SJSA1 (cell line): ENCODE measurements around the gene CCDC73. TPM values are rescaled to one million over a fixed set of nuclear protein-coding genes. Genes with fewer than 3 reads are reported as not detected.
"Not testable (repeated sequence)": the region's sequence is repeated elsewhere in the genome, so short reads cannot be mapped to it uniquely, and the experiment has no call there.

ENCODE experiments used
- DNase-seq, 2 experiments: peaks; one replicate each; pipeline ENCODE4 v3.0.0-alpha.2; 2015 to 2020; ENCODE audit warnings: low spot score in 2 of 2, low read depth in 1 of 2
- H3K27ac ChIP-seq: fragments of 250-450 bp; sonication (Bioruptor Pico); 2 replicates; pipeline ENCODE4 v1.5.1; 2020; ENCODE audit warnings: mild to moderate bottlenecking, moderate library complexity
- H3K27me3 ChIP-seq: fragments of 250-450 bp; sonication (Bioruptor Pico); replicated peaks from 2 replicates; pipeline ENCODE4 v1.5.1; 2020; ENCODE audit warnings: mild to moderate bottlenecking, moderate library complexity
- H3K36me3 ChIP-seq: fragments of 250-450 bp; sonication (Bioruptor Pico); 2 replicates; pipeline ENCODE4 v1.5.1; 2020; ENCODE audit warnings: mild to moderate bottlenecking
- H3K4me1 ChIP-seq: fragments of 250-450 bp; sonication (Bioruptor Pico); replicated peaks from 2 replicates; pipeline ENCODE4 v1.6.1; 2021; ENCODE audit warnings: mild to moderate bottlenecking
- H3K4me3 ChIP-seq: fragments of 250-450 bp; sonication (Bioruptor Pico); 2 replicates; pipeline ENCODE4 v1.5.1; 2020; ENCODE audit warnings: mild to moderate bottlenecking
- H3K9me3 ChIP-seq: fragments of 250-450 bp; sonication (Bioruptor Pico); replicated peaks from 2 replicates; pipeline ENCODE4 v1.5.1; 2020; ENCODE audit warnings: mild to moderate bottlenecking
- total RNA-seq: library from RNA; depleted of rRNA; stranded (reverse); fragments of >200 nt; shearing (Covaris generic); gene quantifications from 2 replicates; pipeline ENCODE4 v1.2.3, GENCODE V29; 2014

Gene CCDC73
- total RNA-seq, 1 experiment from 2014 or later = not detected

DNA sequence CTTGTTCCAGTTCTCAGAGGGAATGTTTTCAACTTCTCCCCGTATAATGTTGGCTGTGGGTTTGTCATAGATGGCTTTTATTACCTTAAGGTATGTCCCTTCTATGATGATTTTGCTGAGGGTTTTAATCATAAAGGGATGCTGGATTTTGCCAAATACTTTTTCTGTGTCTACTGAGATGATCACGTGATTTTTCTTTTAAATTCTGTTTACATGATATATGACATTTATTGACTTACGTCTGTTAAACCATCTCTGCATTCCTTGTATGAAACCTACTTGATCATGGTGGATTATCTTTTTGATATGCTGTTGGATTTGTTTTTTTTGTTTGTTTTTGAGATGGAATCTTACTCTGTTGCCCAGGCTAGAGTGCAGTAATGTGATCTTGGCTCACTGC is 85.5 kb downstream of the CCDC73 start:
- H3K9me3 ChIP-seq, H3K27ac ChIP-seq, DNase-seq, H3K4me3 ChIP-seq, H3K36me3 ChIP-seq, H3K27me3 ChIP-seq, H3K4me1 ChIP-seq: not testable (repeated sequence)

DNA sequence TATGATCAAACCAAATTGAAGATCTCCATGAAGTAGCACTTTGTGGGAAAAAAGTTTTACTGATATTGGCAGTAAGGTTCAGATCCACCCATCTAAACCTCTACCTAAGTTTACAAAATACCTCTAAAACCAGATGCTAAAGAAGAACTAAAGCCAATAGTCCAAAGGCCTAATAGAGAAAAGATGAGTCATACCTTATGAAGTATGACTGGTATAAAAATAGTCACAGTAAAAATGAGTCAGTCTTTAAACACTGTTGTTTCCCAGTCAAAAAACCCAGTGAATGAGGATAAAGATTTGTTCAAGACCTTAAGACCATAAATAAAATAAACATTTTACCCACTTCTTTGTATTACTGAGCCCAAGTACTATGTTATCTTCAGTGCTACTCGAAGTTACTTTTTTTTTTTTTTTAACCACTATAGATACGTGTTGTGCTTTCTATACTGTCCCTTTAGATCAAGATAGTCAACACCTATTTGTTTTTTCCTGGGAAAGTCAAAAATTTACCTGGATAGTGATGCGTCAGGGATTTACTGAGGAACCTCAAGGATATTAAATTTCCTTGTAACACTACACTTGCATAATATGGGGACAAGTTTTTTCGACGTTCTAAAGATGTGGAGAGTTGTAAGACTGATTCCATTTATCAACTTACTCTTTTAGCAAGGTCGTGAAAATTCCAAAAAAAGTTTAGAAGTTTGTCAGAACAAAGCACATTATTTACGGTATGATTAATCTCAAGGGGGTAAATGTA is 87.3 kb downstream of the CCDC73 start:
- H3K27ac ChIP-seq = no peak overlapping the region
- H3K9me3 ChIP-seq = no peaks in the 10 kb centered on the region
- H3K27me3 ChIP-seq = no peaks in the 10 kb centered on the region; the same call in 1 of the 2 replicates
- DNase-seq = peak in 1 of 2 experiments; percentile 54
- no peak overlapping the region for H3K4me3 ChIP-seq
- no peaks in the 10 kb centered on the region for H3K36me3 ChIP-seq
- peaks cover 8% of the 10 kb centered on the region for H3K4me1 ChIP-seq

DNA sequence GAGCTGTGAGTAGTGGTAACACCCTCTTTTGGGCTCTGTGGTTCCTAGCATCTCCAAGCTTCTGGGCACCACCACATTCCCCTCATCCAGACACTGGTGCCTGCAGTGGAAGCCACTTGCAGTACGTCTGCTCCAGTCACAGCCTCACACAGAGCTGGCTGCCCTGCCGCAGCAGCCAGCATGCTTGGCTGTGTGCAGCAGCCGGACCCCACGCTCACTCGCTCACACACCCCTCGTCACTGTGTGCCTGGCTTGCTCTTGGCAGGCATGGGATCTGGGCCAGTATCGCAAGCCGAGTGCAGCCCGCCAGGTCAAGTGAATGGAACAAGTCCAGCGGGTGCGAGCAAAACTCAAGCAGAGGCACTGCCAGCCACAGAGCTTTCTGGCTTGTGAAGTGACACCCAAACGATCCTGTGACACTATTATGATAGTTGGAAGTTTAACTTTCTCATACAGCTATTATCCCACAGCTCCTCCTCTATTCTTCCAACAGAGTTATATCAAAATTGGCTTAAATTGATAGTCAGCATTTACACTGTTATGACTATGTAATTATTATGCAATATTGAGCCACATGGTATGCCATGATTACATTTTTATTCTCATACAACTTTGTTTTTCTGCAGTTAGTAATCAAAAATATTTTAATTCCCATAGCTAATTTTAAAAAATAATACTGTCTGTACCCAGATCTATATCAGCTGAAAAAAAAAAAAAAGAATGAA is 89.0 kb downstream of the CCDC73 start:
- H3K9me3 ChIP-seq = no peaks in the 10 kb centered on the region
- H3K27me3 ChIP-seq = no peaks in the 10 kb centered on the region
- H3K36me3 ChIP-seq = no peaks in the 10 kb centered on the region
- no peak for DNase-seq
- peaks cover 8% of the 10 kb centered on the region for H3K4me1 ChIP-seq
- H3K4me3 ChIP-seq = no peak overlapping the region
- H3K27ac ChIP-seq = no peak overlapping the region

DNA sequence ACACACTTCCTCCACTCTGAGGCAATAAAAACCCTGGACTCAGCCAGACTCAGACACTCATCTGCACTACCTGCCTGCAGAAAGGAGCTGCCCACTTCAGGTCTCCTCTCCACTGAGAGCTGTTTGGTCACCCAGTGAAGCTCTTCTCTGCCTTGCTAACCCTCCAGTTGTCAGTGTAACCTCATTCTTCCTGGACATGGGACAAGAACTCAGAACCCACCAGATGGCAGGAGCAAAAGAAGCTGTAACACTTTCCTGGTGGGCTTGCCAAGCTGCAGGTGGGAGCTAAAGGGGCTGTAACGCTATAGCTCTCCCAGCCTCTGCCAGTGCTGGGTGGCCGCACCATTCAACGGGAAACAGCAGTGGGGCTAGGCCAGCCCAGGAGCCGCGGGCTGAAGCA is 89.7 kb downstream of the CCDC73 start:
- Histone ChIP-seq H3K36me3 (no peaks in the 10 kb centered on the region), H3K4me1 (peaks cover 8% of the 10 kb centered on the region), H3K27me3 (no peaks in the 10 kb centered on the region), H3K27ac (no peak overlapping the region), H3K4me3 (no peak overlapping the region), H3K9me3 (no peaks in the 10 kb centered on the region)
- DNase-seq = no peak

DNA sequence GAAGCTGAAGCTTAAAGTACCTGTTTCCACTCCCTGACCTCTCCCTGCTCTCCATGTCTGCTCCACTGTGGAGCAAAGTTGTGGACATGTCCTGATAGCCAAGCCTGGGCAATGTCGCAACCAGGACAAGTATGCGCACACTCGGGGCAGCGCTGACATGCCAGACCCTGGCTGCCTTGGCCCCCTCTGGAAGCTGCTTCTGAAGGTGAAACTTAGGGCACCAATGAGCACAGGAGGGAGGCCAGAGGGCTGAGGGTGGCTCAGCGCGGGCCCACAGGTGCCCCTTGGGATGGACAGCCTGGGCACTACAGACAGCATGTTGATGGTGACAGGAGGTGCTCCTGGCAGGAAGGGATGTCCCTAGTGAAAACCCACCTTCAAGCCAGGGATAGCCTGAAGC is 90.2 kb downstream of the CCDC73 start:
- H3K27me3 ChIP-seq = no peaks in the 10 kb centered on the region
- H3K9me3 ChIP-seq = no peaks in the 10 kb centered on the region
- H3K27ac ChIP-seq = no peak overlapping the region
- no peak for DNase-seq
- no peaks in the 10 kb centered on the region for H3K36me3 ChIP-seq
- peaks cover 8% of the 10 kb centered on the region for H3K4me1 ChIP-seq
- H3K4me3 ChIP-seq = no peak overlapping the region

DNA sequence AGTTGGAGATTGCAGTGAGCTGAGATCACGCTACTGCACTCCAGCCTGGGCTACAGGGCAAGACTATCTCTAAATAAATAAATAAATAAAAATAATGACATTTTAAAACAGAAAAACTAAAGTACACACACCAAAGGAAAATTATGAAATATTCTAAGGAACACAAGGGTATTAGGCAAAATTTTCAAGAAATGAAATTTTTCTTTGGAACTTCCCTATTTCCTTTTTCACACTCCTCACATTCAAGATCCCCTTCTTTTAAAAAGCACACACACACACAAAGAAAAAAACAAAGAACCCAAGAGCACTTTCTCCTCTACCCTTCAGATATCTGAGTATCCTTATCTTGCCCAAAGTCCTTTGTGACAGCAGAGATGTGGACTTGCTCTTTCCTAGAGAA is 92.8 kb downstream of the CCDC73 start:
- Histone ChIP-seq H3K4me3 (no peak overlapping the region), H3K9me3 (no peaks in the 10 kb centered on the region), H3K27me3 (no peaks in the 10 kb centered on the region), H3K36me3 (no peaks in the 10 kb centered on the region), H3K4me1 (peaks cover under 1% of the 10 kb centered on the region), H3K27ac (no peak overlapping the region)
- DNase-seq = no peak

DNA sequence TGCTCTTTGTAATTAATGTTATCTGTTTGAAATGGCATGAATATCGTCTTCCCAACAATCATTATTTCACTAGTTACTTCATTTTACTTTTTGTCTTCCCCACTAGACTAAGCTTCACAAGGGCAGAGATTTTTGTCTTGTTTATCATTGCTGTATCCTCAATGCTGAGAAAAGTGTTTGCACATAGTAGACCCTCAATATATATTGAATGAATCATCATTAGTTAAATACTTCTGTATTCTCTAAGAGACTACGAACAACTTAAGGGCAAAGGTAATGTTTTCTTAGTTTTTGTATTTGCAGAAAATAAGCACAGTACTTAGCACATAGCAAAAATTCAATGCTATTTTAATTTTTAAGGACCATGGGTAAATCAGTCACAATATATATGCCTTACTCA is 95.9 kb downstream of the CCDC73 start:
- H3K27ac ChIP-seq = no peak overlapping the region
- DNase-seq = no peak
- no peaks in the 10 kb centered on the region for H3K9me3 ChIP-seq
- no peaks in the 10 kb centered on the region for H3K36me3 ChIP-seq
- no peak overlapping the region for H3K4me3 ChIP-seq
- no peaks in the 10 kb centered on the region for H3K27me3 ChIP-seq
- no peaks in the 10 kb centered on the region for H3K4me1 ChIP-seq

DNA sequence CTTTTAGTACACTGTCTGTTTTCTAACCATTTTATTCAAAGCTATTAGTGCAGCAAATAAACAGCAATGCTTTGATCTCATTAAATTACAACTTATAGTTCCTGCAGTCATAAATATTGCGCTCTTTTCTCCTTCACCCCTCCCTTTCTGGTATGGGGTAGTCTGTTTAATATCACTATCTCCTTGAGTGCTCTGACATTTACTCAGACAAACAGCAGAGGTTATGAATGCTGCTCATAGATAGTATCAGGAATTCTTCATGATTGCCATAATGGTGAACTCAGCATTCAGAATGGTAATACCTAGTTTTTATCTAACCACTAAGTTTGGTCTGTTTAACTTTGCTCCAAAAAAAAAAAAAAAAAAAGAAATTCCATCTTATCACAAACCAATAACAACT is 123.4 kb downstream of the CCDC73 start:
- Histone ChIP-seq H3K4me1 (no peaks in the 10 kb centered on the region), H3K36me3 (no peaks in the 10 kb centered on the region; the same call in 1 of the 2 replicates), H3K27ac (no peak overlapping the region), H3K4me3 (no peak overlapping the region), H3K9me3 (no peaks in the 10 kb centered on the region), H3K27me3 (peaks cover 4% of the 10 kb centered on the region; the same call in 1 of the 2 replicates)
- no peak for DNase-seq

DNA sequence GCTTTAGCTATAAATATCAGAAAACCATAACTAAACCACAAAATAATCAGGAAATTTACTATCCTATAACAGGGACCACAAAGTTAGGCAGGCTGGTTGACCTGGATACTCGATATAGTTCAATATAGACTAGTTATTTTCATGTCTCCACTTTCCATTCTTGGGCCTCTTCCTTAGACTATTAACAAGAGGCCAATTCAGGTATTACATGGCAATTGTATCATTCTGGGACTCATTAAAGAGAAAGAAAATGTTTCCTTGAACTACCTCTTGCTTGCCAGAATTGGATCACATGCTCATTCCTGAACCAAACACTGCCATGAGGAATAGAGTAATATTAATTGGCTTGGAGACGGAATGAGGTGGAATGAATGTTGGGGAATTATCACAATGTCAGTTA is 134.8 kb downstream of the CCDC73 start:
- H3K4me1 ChIP-seq = no peaks in the 10 kb centered on the region
- no peaks in the 10 kb centered on the region for H3K9me3 ChIP-seq
- H3K27ac ChIP-seq = no peak overlapping the region
- H3K27me3 ChIP-seq = 0 out of 2 replicates have a peak, but pooled peaks cover 3% of the 10 kb centered on the region
- H3K36me3 ChIP-seq = no peaks in the 10 kb centered on the region
- no peak for DNase-seq
- no peak overlapping the region for H3K4me3 ChIP-seq

DNA sequence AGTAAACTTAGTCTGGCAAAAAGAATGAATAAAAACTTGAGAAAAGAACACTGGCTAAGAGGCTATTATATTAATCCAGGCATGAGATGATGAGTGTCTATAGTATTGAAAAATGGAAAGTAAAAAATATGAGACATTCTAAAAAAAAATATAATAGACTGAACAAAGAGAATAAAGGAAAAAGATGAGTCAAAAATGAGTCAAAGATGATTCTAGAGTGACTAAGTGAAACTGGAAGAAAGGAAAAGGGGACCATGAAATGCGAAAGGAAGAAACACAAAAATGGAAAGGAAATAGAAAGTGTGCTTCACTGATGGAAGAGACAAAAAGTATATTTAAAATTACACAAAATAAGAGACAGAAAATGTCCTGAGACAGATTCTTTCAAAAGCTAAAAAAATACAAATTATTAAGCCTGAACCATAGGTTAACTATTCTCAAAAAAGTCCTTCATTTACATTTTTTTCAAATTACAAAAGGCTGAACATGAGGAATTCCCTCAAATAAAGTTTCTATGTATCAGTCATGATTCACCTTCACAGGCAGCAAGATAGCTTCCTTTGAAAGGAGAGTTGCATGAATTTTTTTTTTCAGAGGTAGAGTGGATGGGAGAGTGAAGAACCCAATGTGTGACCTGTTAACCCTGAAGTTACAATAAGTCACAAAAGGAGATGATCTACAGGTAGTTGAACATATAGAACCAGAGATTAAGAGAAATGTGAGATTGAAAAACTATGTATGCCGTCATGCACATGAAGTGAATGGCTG is 135.6 kb downstream of the CCDC73 start:
- Histone ChIP-seq H3K27me3 (0 out of 2 replicates have a peak, but pooled peaks cover 3% of the 10 kb centered on the region), H3K27ac (no peak overlapping the region), H3K9me3 (no peaks in the 10 kb centered on the region), H3K36me3 (no peaks in the 10 kb centered on the region), H3K4me1 (no peaks in the 10 kb centered on the region), H3K4me3 (no peak overlapping the region)
- DNase-seq = peak in 1 of 2 experiments; percentile 4

DNA sequence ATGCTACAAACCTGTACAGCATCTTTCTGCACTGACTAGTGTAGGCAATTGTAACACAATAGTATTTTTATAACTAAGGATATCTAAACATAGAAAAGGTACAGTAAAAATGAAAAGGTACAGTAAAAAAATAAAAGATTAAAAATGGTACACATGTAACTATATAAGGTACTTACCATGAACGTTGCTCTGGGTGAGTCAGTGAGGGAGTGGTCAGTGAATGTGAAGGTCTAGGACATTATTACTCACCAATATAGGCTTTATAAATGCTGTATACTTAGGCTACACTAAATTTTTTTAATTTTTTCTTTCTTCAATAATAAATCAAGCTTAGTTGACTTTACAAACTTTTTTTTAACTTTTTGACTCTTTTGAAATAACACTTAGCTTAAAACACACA is 150.9 kb downstream of the CCDC73 start:
- no peak for DNase-seq
- Histone ChIP-seq H3K4me1 (no peaks in the 10 kb centered on the region), H3K27me3 (no peaks in the 10 kb centered on the region), H3K4me3 (no peak overlapping the region), H3K36me3 (no peaks in the 10 kb centered on the region), H3K27ac (no peak overlapping the region), H3K9me3 (no peaks in the 10 kb centered on the region)

DNA sequence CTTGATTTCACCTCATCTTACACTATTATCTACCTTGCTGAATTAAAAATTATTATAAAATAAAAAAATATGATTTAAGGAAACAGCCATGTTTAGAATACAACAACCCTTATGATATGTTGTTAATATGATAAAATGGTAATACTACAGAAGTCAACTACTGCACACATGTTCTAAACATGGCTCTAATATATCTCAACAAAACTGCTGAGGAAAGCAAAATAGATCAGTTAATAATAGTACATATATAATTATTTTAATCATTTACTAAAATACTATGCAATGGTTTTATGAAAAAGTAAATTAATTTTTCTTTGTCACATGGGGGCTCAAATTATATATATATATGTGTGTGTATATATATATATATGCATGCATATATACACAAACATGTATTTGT is 153.1 kb downstream of the CCDC73 start:
- no peak overlapping the region for H3K27ac ChIP-seq
- no peaks in the 10 kb centered on the region for H3K9me3 ChIP-seq
- no peak overlapping the region for H3K4me3 ChIP-seq
- DNase-seq = no peak
- 0 out of 2 replicates have a peak, but pooled peaks cover 3% of the 10 kb centered on the region for H3K27me3 ChIP-seq
- H3K4me1 ChIP-seq = no peaks in the 10 kb centered on the region
- H3K36me3 ChIP-seq = no peaks in the 10 kb centered on the region

DNA sequence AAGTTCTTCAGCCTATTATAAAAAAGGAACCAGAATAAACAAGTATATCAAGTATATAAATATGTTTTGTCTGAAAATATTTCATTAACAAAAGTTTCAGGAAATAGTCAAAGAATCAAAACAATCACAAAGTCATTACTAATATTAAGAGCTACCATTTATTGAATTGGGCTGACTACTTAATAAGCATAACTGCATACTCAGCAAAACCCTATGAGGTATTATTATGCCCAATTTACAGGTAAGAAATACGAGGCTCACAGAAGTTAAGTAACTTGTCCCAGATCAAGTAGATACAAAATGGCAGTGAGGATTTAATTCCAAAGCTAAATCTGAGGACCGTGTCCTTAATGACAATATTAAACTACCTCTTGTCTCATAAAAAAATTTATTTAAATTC is 158.6 kb downstream of the CCDC73 start:
- Histone ChIP-seq H3K36me3 (no peaks in the 10 kb centered on the region), H3K27ac (no peak overlapping the region), H3K4me1 (no peaks in the 10 kb centered on the region), H3K9me3 (no peaks in the 10 kb centered on the region), H3K4me3 (no peak overlapping the region), H3K27me3 (0 out of 2 replicates have a peak, but pooled peaks cover 3% of the 10 kb centered on the region)
- no peak for DNase-seq

DNA sequence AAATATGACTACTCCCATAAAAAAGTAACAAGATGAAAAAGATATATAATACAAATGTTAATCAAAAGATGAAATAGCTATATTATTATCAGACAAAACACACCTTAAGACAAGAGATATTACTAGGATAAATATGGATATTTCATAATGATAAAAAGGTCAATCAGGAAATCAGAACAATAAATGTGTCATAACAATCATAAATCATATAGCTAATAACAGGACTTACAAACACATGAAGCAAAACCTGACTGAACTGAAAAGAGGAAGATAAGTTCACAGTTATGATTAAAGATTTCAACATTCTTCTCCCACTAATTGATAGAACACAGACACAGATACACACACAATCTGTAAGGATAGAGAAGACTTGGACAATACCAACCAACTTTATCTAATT is 163.6 kb downstream of the CCDC73 start:
- no peaks in the 10 kb centered on the region for H3K4me1 ChIP-seq
- H3K36me3 ChIP-seq = no peaks in the 10 kb centered on the region
- no peak overlapping the region for H3K4me3 ChIP-seq
- H3K9me3 ChIP-seq = no peaks in the 10 kb centered on the region
- no peak overlapping the region for H3K27ac ChIP-seq
- DNase-seq = no peak
- H3K27me3 ChIP-seq = no peaks in the 10 kb centered on the region; the same call in 1 of the 2 replicates
